Stimulated activated CD8-positive, alpha-beta memory T cell treated with anti-CD3 and anti-CD28 coated beads, Interleukin-12 subunit alpha, Interleukin-12 subunit beta, amount 100 ng/mL, for 1 hour (primary cell): Measurements from ENCODE around the gene GATAD2A.
"Not testable (repeated sequence)": the region's sequence is repeated elsewhere in the genome, so short reads cannot be mapped to it uniquely, and the experiment has no call there.

Experiments
- DNase-seq: peaks from one replicate; pipeline ENCODE4 v3.0.0-alpha.2; 2020; ENCODE audit warnings: low read depth

Gene GATAD2A

DNA sequence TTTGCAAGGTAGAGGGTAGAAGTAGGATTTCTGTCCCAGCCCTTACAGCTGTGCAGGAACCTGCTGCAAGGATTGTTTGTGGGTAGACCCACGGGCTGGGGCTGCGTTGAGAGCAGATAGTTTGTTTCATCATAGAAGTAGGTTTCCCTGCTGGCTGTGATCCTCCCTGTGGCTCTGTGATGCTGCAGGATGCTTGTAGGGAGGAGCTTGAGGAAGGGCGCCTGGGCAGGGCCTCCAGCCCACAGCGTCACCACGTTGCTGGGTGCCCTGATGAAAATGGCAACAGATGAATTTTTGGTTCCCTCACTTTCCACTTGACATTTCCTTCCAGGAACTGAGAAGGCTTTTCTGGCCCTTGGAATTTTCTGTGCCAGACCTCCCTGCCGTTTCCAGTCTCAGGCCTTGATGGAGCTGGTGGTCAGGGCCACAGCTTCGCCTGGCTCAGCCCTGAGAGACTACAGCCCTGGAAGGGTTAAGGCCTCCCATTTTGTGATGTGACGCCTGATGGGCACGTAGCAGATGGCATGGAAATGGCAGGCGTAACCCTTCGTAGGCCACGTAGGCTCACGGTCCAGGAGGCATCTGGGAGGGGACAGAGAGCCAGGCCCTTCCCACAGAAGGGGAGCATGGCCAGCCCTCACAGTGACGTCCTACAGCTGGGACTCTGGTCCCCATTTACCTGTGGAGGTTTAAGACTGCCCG lies 42.2 kb downstream of the GATAD2A start:
- no peak for DNase-seq

DNA sequence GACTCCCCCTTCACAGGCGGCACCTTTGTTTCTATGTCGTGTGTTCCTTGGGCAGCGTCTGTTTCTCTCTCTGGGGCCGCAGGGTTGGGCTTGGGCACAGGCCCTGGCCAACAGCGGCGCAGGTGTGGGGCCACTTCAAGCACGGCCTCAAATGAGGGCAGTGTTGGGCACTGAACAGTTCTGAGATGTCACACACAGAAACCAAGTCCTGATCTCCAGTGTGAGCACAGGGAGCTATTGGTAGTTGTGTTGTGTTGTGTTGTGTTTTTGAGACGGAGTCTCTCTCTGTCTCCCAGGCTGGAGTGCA lies 42.7 kb downstream of the GATAD2A start:
- DNase-seq, result no peak

DNA sequence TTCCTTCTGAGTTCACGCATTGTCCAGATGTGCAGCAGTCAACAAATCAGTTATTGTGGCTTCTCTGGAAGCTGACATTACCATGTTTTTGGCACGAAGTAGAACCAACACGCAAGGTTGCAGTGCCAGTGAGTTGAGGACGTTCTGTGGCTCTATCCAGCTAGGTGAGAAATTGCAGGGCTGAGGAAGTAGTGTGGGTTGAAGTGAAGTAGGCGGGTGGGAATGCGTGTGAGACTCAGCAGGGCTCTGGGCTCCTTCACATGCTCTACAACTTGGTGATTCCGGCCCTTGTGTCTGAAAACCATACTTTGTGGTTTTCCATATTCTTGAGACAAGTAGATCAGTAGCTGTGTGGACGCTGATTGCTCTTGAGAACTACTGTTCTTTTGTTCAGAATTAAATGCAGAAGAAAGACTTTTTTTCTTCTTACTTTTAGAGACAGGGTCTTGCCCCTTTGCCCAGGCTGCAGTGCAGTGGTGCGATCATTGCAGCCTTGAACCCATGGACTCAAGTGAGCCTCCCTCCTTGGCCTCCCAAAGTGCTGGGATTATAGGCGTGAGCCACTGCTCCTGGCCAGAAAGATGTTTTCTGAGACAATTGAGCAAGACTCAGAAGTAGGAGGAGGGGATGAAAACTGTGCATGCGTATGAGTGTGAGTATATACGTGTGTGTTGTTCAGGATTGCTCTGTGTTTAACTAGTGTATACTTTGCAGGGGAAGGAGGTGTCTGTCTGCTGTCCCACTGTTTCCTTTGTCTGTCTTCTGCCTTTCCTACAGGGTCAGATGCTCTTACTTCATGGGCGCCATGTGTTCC lies 46.2 kb downstream of the GATAD2A start:
- DNase-seq, result no peak

DNA sequence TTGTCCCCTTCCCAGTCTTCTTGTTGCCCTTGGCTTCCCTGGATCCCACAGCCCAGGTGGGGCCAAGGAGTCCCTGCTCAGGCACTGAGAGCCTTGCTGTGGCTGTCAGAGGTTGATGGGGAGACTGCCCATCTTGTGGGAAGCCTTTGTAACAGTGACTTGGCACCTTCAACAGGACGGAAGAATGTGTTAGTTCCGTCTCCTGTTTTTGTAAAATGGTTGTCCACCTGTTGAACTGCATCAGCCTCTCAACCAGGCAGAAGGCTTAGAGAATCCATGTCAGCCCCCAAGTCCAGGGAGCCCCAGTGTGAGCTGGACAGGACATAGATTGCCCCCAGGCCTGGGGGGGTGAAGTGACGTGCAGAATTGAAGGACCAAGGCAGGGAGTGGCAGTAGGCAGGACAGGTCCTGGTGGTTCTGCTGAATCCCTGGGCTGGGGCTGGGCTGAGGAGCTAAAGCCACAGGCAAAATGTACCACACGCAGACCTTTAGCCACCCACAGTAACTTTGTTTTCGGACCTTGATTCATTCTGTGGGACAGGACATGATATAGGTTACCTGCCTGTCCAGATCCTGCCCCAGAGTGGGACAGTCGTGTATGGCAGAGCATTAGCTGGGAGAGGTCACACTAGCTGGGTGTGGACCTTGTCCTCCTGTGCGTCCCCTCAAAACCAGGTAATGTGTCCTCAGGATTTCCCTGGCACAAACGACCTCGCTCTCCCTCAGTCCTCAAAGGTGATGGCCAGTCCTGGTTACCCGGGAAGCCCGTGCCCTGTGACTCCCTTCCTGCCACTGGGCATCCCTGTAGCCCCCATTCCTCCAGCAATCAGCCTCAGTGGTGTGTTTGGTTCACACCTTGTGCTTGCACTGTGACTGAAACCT lies 47.0 kb downstream of the GATAD2A start:
- no peak for DNase-seq

DNA sequence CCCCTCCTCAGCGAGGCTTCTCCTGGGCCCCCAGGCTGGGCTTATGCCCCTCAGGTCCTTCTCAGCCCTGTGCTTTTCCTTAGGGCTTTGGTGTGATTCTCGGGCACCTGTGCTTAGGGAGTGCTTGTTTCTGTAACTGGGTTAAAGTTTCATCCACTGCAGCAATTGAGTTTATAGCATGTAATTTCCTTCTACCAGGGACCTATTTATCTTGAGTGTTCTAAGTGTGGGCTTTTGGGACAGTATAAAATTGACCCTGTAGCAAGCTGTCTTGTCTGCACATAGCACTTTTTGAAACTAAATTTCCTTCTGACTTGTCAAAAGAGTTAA lies 47.6 kb downstream of the GATAD2A start:
- DNase-seq, result no peak

DNA sequence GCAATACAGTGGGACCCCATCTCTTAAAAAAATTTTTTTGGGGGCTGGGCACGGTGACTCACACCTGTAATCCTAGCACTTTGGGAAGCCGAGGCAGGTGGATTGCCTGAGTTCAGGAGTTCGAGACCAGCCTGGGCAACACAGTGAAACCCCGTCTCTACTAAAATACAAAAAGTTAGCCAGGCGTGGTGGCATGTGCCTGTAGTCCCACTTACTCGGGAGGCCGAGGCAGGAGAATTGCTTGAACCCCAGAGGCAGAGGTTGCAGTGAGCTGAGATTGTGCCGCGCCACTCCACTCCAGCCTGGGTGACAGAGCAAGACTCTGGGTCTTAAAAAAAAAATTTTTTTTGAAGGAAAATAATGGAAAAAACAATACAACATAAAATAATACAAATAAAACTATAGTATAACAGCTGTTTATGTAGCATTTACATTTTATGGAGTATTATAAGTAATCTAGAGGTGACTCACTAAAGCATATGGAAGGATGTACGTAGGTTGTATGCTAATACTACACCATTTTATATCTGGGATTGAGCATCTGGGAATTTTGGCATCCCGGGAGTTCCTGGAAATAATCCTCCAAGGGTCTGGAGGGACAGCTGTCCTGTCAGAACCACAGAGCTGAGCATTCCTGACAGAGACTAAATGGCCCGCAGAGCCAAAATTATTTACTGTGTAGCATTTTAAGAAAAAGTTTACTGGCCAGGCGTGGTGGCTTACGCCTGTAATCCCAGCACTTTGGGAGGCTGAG lies 49.9 kb downstream of the GATAD2A start:
- DNase-seq, result not testable (repeated sequence)

DNA sequence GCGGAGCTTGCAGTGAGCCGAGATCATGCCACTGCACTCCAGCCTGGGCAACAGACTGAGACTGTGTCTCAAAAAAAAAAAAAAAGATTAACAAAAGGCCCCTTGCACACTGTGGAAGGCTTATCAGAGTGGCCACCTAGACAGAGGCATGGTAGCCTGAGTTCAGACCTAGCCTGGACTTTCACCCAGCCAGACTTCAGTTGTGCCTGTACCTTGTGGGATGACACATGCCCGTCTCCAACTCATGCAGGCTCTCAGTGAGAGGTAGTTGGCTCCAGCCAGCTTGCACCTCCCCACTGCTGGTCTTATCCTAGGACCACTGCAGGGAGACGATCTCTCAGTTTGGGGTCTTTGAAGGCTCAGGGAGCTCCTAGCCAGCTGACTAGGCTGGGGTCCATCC lies 52.2 kb downstream of the GATAD2A start:
- no peak for DNase-seq

DNA sequence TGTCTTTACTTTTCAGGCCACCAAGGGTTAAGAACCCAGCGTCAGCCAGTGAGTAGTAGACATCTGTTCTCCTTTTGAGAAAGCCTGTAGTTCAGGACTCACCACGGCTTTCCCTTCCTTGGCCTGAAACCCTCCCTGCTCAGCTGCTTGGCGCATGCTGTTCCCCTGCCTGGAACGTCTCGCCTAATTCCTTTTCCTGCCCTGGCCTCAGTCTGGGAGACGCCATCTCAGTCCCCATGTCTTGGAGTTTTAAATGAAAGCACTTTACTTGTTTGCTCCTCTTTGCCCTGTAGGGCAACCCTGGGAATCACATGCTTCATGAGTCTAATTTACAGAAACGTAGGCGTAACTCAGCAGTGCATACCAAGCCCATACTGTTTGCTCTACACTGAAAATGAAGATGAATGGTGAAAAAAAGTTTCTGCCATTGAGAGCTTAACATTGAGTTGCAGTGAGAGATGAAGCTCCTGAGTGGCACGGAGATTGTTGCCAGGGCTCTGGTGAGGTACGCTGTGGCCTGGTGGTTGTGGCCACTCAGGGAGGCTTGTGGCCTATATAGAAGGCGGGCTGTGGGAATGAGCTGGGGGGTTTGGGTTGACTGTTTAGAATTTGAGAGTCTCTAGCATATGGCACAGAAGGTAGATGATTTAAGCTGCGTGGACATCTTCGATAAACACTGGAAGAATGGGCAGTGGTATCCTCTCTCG lies 52.8 kb downstream of the GATAD2A start:
- no peak for DNase-seq

DNA sequence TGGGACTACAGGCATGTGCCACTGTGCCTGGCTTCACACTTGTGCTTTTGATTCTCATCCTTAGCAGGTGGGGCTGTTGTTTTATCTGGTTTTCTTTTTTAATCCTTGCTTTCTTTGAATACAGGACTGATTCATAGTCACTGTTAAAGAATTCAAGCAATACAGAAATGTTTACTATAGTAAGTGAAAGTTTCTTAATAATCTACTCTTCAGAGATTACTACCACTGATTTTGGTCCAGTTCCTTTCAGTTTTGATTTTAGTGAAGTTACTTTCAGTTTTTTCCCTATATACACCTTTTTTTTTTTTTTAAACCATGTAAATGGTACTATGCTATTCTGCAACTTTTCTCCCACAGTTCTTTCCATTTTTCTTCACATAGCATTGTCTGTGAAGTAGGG lies 53.6 kb downstream of the GATAD2A start:
- no peak for DNase-seq

DNA sequence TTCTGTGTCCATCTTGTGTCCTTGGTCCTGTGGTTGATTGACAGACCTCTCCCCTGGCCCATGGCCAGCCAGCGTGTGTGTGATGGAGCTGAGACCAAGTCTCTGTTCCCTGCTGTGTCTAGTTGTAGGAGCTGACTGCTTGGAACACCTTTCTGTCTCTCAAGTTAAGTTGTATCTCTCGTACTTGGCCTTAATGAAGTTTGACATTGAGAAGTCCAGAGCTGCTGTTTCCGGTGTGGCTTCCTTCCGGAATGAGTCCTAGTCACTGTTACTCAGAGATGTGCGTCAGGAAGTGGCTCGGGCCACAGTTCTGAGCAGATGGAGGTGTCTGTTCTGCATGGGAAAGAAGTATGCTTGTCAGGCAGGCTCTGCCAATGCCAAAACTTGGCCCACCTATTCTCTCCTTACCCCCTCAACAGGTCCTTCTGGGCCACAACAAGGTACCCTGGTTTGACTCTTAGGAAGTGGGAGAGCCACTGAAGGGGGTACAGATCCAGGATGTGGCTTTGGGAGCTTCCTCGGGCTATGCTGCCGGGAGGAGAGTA lies 54.3 kb downstream of the GATAD2A start:
- DNase-seq, result peak; percentile 53

DNA sequence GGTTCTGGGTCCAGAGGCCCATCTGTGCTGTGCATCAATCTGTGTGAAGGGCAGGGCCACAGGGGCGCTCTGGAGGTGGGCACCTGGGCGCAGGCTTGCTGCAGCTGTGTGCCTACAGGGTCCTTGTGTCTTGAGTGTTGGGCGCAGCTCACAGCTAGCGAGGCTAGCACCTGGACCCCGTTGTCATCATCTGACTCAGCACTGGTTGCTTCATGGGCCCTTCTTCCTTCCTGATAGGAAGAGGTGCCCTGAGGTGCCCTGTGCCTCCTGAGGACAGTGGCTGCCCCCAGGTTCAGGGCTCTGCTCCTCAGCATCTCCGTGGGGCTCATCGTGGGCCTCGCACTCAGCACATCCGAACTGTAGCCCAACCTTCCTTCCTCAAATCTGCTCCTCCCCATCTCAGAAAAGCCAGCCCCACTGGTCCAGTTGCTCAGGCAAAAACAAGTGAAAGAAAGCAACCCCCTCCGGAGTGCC lies 54.8 kb downstream of the GATAD2A start:
- no peak for DNase-seq

DNA sequence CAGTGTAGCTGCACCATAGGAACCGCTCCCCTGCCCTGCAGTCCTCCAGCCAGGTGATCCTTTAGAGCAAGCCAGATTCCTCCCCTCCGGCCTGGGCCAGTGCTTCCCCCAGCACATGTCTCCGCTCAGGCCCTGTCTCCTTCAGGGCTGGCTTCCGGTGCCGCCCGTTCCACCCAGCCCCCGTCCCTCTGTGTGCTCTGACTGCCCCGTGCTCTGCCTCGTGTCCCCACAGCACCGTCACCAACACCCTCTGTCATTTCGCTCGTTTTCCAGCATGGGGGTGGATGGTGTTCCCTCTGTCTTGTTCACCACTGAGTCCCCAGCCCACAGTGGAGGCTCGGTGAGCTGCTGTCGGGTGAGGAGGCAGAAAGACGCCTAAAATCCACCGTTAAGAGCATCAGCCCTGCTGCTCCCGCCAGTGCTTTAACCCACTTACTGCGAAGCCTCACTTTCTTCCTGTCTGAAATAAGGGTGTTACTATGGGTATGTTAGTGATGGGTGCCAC lies 55.3 kb downstream of the GATAD2A start:
- peak; percentile 40 for DNase-seq

DNA sequence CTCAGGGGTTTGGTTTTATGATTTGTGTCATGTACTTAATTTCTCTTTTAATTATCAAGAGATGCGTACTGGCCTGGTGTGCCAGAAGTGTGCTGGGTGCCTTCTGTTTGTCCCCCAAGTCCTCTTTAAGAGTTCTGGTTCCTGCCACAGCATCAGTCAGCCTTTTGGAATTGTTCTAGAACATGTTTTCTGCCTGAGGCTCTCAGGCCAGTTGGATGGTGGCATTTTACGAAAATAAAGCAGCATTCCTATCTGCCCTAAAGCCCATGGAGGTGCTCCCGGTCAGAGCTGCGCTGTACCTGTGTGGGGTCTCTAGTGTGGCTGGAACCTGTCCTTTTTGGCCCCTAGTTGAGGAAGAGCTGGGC lies 55.8 kb downstream of the GATAD2A start:
- DNase-seq, result no peak

DNA sequence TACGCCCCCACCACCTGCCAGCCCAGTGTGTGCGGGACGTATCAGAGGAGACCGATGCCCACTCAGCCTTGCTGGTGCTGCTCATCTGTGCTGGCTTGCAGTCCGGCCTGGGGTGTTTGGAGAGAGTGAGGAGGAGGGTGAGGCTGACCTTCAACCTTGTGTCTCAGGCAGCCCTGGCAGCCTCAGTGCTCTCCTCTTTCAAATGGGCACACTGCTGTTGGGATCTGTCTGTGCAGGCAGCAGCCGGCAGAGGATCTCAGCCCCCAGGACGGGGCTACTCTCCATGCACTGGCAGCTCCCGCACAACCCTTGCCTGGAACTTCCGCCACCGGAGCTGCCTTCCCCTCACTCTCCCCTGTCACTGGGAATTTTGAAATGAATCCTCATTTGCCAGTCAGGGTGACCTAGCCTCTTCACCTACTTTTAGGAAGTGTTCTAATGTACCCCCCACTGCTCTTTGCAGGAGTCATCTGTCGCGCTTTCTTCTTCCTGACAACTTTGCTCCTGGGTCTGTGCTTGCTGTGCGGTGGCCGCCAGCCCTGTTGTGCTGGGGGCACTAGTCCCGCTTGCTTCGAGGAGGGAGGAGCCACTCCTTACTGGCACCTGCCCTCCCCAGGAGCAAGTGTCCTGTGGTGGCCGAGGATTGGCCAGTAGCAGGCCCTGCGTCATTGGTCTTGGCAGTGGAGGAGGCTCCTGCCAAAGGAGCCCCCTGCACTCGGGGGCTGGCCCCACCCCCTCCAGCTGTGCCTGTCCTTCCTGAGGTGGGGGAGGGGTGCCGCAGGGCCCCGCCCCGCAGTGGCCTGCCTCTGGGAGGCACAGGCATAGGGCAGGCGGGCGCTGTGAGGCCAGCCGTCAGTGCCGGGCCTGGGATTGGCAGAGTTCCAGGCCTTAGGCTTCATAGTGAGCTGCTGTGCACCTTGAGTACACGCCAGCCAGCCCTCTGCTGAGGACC lies 56.5 kb downstream of the GATAD2A start:
- no peak for DNase-seq

DNA sequence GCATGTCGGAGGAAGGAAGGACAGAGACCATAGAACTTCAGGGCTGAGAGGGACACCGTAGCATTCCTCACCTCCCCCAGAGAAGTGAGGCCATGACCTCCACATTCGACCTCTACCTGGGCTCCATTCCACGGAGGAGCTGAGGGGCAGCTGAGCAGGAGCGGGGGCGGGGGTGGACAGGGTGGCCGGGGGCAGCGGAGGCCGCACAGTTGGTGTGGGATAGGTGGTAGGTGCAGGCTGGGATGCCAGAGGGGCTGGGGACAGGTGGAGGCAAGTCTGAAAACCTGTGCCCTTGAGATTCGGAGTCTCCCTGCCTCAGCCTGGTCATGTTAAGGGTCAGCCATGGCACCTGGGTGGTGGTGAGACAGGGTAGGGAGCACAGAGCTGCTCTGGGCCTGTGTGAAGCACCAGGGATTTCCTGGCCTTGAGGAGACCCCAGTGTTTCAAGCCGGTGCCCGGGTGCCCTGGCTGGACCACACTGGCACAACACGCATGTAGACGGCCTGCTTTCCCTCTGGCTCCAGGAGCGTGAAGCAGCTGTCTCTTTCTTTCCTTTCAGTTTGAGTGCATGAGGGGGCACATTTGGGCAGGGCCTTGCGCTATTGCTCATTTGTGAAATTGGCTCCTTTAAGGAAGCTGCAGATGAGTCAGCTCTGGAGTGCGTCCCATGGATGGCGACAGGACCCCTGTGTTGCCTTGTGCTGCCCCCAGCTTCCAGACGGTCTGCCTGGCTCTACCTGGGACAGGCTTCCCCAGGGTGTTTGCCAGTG lies 58.1 kb downstream of the GATAD2A start:
- DNase-seq, result no peak

DNA sequence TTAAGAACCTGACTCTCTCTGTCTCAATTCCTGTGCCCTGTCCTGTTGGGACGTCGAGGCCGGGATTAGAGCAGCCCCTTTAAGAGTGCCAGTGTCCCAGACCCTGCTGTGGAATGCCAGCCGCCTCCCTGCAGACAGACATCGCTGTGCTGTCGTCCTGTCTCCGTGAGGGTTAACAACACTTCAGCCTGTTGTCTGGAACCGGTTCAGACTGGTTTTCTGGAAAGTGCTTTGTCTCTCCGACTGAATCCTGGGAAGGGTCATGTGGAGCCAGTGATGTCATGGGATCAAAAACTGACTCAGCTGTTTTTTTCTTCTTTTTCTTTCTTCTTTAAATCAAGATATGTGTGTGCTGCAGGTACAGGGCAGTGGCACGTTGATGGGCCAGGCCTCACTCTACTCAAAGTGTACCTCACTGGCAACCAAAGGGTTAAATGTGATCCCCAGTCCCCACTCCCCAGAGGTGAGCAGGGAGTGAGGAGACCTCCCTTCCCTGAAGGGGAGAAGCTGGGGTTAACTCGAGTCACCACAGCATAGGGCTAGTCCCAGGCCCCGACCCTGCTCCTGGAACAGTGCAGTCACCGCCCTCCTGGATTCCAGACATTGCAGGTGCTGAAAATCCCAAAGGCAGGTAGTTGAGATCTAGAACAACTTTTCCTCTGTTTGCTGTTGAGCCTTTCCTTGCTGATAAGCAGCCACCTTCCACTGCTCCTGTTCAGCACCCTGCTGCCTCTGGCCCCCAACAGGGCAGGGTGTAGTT lies 59.0 kb downstream of the GATAD2A start:
- no peak for DNase-seq

DNA sequence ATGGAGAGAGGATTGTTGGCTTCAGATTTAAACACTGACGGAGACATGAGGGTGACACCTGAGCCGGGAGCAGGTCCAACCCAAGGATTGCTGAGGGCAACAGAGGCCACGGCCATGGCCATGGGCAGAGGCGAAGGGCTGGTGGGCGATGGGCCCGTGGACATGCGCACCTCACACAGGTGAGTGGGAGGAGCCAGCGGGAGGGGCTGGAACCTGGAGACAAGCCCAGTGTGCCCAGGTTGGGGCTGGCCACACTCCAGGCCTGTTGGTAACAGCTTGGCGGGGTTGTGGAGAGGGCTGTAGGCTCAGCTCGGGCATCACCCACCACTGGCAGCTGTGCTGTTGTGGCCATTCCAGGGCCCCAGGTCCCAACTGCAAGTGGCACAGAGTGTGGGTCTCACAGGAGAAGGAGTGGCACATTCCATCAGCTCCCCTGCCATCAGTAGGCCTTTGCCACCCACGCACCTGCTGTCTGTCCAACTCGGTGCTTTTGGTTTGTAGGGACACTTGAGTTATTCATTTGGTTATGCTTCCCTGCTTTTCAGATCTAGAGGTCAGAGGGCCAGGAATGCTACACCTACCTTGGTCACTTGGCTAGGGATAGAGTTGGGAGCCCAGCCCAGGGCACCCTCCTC lies 60.1 kb downstream of the GATAD2A start:
- no peak for DNase-seq

DNA sequence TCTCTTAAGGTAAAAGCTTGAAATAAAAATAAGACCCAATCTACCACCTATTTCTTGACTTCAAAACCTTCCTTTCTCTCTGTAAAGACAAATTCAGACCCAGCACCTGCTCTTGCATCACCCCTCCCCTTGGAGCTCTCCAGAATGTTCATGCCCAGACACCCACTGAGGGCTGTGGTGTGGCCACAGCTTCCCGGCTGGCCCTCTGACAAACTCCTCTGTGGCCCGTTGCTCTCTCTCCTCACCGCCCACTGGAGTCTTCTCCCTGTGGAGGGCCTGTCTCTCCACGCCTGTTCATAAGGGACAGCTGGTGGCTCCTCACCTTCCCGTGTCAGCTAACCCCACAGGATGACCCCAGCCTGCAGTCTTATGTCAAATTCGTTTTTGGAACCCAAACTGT lies 60.7 kb downstream of the GATAD2A start:
- no peak for DNase-seq
